HFFc6 (cell line): ENCODE results near the gene PNLIP. TPM values are rescaled to one million over a fixed set of nuclear protein-coding genes. Genes with fewer than 3 reads are reported as not detected.

Experiments used
- DNase-seq: peaks from one replicate; pipeline ENCODE4 v3.0.0-alpha.2; 2018
- H3K27ac Mint-ChIP-seq: 2 replicates; pipeline ENCODE4 v1.8.0; 2020; ENCODE audit warnings: mild to moderate bottlenecking, mixed read lengths
- H3K27me3 Mint-ChIP-seq: 2 replicates; pipeline ENCODE4 v1.8.0; 2021; ENCODE audit warnings: mild to moderate bottlenecking, moderate library complexity, mixed read lengths; ENCODE audit not compliant: insufficient read depth
- H3K36me3 Mint-ChIP-seq: 2 replicates; pipeline ENCODE4 v1.8.0; 2021; ENCODE audit warnings: low read depth, mixed read lengths
- H3K4me1 Mint-ChIP-seq: 2 replicates; pipeline ENCODE4 v1.8.0; 2020; ENCODE audit warnings: low read depth, mixed read lengths
- H3K4me3 Mint-ChIP-seq: 2 replicates; pipeline ENCODE4 v1.8.0; 2020; ENCODE audit warnings: mild to moderate bottlenecking, moderate library complexity, mixed read lengths
- H3K9me3 Mint-ChIP-seq: 2 replicates; pipeline ENCODE4 v1.8.0; 2020; ENCODE audit warnings: mild to moderate bottlenecking, mixed read lengths
- CTCF ChIP-seq: fragments of 200-600 bp; sonication (generic); IDR thresholded peaks from 2 replicates; pipeline ENCODE4 v1.5.0; 2021; ENCODE audit warnings: antibody characterized with exemption, mild to moderate bottlenecking
- total RNA-seq, 6 experiments: library from RNA; stranded (reverse); fragmentation: NEBNext Ultra II Directional; extraction: Animal tissue kit (Norgen Biotek cat#: 25700); gene quantifications; 2 replicates in 1 of 6; 3 replicates in 5 of 6; pipeline ENCODE4 v1.2.3, GENCODE V29; 2021

The PNLIP gene
- total RNA-seq, 6 experiments from 2014 or later: not detected

- H3K27ac Mint-ChIP-seq: no peak overlapping the region
- TF ChIP-seq CTCF: no peak
- H3K4me3 Mint-ChIP-seq: no peak overlapping the region
- H3K9me3 Mint-ChIP-seq: no peaks in the 10 kb centered on the region; the same call in 1 of the 2 replicates
- H3K36me3 Mint-ChIP-seq: no peaks in the 10 kb centered on the region
- no peak for DNase-seq
- no peaks in the 10 kb centered on the region for H3K4me1 Mint-ChIP-seq
- H3K27me3 Mint-ChIP-seq: no peaks in the 10 kb centered on the region; the same call in 1 of the 2 replicates
These were observed 22.8 kb upstream of the PNLIP start for GRCh38 chr10:116522803-116523381.

GRCh38 chr10:116524736-116525135, 21.0 kb upstream of the PNLIP start:
- Mint-ChIP-seq H3K36me3 (no peaks in the 10 kb centered on the region), H3K4me1 (no peaks in the 10 kb centered on the region), H3K27ac (no peak overlapping the region), H3K4me3 (no peak overlapping the region), H3K27me3 (peaks cover 3% of the 10 kb centered on the region; the same call in 1 of the 2 replicates), H3K9me3 (no peaks in the 10 kb centered on the region; the same call in 1 of the 2 replicates)
- DNase-seq: no peak
- TF ChIP-seq CTCF: no peak

GRCh38 chr10:116526219-116526618, 19.5 kb upstream of the PNLIP start:
- Mint-ChIP-seq H3K36me3 (no peaks in the 10 kb centered on the region), H3K27me3 (peaks cover 3% of the 10 kb centered on the region; the same call in 1 of the 2 replicates), H3K4me1 (no peaks in the 10 kb centered on the region), H3K9me3 (peaks cover 5% of the 10 kb centered on the region; the same call in 1 of the 2 replicates), H3K4me3 (no peak overlapping the region), H3K27ac (no peak overlapping the region)
- no peak for TF ChIP-seq CTCF
- DNase-seq: no peak

- Mint-ChIP-seq H3K9me3 (peaks cover 24% of the 10 kb centered on the region), H3K36me3 (no peaks in the 10 kb centered on the region), H3K27ac (no peak overlapping the region), H3K4me1 (no peaks in the 10 kb centered on the region), H3K4me3 (no peak overlapping the region), H3K27me3 (no peaks in the 10 kb centered on the region)
- no peak for TF ChIP-seq CTCF
- DNase-seq: no peak
These were observed 8.9 kb upstream of the PNLIP start for GRCh38 chr10:116536810-116537209.

- no peak overlapping the region for H3K27ac Mint-ChIP-seq
- no peaks in the 10 kb centered on the region for H3K4me1 Mint-ChIP-seq
- no peak for DNase-seq
- H3K9me3 Mint-ChIP-seq: peaks cover 24% of the 10 kb centered on the region
- H3K4me3 Mint-ChIP-seq: no peak overlapping the region
- TF ChIP-seq CTCF: no peak
- no peaks in the 10 kb centered on the region for H3K27me3 Mint-ChIP-seq
- no peaks in the 10 kb centered on the region for H3K36me3 Mint-ChIP-seq
These were observed 7.3 kb upstream of the PNLIP start for GRCh38 chr10:116538456-116538855.
